Measurements from ENCODE around the gene ZSCAN5A. TPM values are rescaled to one million over a fixed set of nuclear protein-coding genes. Genes with fewer than 3 reads are reported as not detected.
"Not testable (repeated sequence)": the region's sequence is repeated elsewhere in the genome, so short reads cannot be mapped to it uniquely, and the experiment has no call there.

The ZSCAN5A gene
- total RNA-seq, 1 donor from 2014 or later: 13.3 TPM

- intact Hi-C loops (cut with DNase I): no loop called here
- TF ChIP-seq, protein P1, sequence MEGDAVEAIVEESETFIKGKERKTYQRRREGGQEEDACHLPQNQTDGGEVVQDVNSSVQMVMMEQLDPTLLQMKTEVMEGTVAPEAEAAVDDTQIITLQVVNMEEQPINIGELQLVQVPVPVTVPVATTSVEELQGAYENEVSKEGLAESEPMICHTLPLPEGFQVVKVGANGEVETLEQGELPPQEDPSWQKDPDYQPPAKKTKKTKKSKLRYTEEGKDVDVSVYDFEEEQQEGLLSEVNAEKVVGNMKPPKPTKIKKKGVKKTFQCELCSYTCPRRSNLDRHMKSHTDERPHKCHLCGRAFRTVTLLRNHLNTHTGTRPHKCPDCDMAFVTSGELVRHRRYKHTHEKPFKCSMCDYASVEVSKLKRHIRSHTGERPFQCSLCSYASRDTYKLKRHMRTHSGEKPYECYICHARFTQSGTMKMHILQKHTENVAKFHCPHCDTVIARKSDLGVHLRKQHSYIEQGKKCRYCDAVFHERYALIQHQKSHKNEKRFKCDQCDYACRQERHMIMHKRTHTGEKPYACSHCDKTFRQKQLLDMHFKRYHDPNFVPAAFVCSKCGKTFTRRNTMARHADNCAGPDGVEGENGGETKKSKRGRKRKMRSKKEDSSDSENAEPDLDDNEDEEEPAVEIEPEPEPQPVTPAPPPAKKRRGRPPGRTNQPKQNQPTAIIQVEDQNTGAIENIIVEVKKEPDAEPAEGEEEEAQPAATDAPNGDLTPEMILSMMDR (IDR thresholded peaks at IDR 0.05): no peak
- H3K27ac ChIP-seq: no peak overlapping the region
- H3K4me3 ChIP-seq: no peak overlapping the region
- no peak for DNase-seq (ENCODE audit: low spot score in 2 of 2)
- H3K9me3 ChIP-seq: no peaks in the 10 kb centered on the region
- H3K4me1 ChIP-seq: no peaks in the 10 kb centered on the region
- H3K36me3 ChIP-seq: no peaks in the 10 kb centered on the region
- H3K27me3 ChIP-seq: no peaks in the 10 kb centered on the region
Measured at GRCh38 chr19:56211718-56212117, 102.9 kb downstream of the ZSCAN5A start.

GRCh38 chr19:56210036-56210435, 104.6 kb downstream of the ZSCAN5A start:
- H3K27me3 ChIP-seq; H3K4me3 ChIP-seq; H3K27ac ChIP-seq; H3K9me3 ChIP-seq; intact Hi-C loops (cut with DNase I); H3K4me1 ChIP-seq; DNase-seq (ENCODE audit: low spot score in 2 of 2); H3K36me3 ChIP-seq: not testable (repeated sequence)

- no peak overlapping the region for H3K4me3 ChIP-seq
- DNase-seq (ENCODE audit: low spot score in 2 of 2): no peak
- H3K27ac ChIP-seq: no peak overlapping the region
- intact Hi-C loops (cut with DNase I): no loop called here
- no peaks in the 10 kb centered on the region for H3K27me3 ChIP-seq
- no peaks in the 10 kb centered on the region for H3K36me3 ChIP-seq
- no peaks in the 10 kb centered on the region for H3K4me1 ChIP-seq
- no peaks in the 10 kb centered on the region for H3K9me3 ChIP-seq
- TF ChIP-seq, protein P1 (IDR thresholded peaks at IDR 0.05): no peak
Measured at GRCh38 chr19:56209091-56209490, 105.5 kb downstream of the ZSCAN5A start.

GRCh38 chr19:56207581-56207980, 107.1 kb downstream of the ZSCAN5A start:
- not testable (repeated sequence) for H3K4me1 ChIP-seq

GRCh38 chr19:56201973-56202372, 112.7 kb downstream of the ZSCAN5A start, which contains the start of gene ZSCAN5C:
ZSCAN5C (plus strand) TSS chr19:56202273; CDS start chr19:56205914, 3,641 bp downstream.
- no peaks in the 10 kb centered on the region for H3K9me3 ChIP-seq
- no peak within 1 kb of the TSS for H3K4me3 ChIP-seq
- no peaks in the 10 kb centered on the region for H3K36me3 ChIP-seq
- no peak for DNase-seq (ENCODE audit: low spot score in 2 of 2)
- intact Hi-C loops (cut with DNase I): no loop called here
- H3K27ac ChIP-seq: no peak within 1 kb of the TSS
- TF ChIP-seq, protein P1 (IDR thresholded peaks at IDR 0.05): no peak
- H3K4me1 ChIP-seq: no peaks in the 10 kb centered on the region
- H3K27me3 ChIP-seq: no peaks in the 10 kb centered on the region

More at GRCh38 chr19:56207581-56207980, 107.1 kb downstream of the ZSCAN5A start:
- intact Hi-C loops (cut with DNase I); DNase-seq (ENCODE audit: low spot score in 2 of 2); H3K27me3 ChIP-seq; H3K4me3 ChIP-seq; H3K27ac ChIP-seq; H3K36me3 ChIP-seq; H3K9me3 ChIP-seq: not testable (repeated sequence)

DNA sequence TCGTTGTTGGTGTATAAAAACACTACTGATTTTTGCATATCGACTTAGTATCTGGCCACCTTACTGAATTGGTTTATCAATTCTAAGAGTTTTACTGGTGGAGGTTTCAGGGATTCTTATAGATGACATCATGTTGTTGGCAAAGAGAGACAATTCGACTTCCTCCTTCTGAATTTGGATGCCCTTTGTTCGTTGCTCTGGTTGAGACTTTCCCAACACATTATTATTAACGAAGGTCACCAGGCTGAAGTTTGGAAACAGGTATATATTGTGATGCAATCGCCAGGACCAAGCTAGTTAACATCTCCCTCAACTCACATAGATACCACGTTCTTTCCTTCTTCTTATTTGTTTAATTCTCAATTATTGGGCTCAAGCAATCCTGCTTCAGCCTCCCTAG, 115.0 kb downstream of the ZSCAN5A start:
- H3K27ac ChIP-seq: no peak overlapping the region
- intact Hi-C loops (cut with DNase I): no loop called here

GRCh38 chr19:56197646-56198045, 117.0 kb downstream of the ZSCAN5A start, which contains the start of gene ZSCAN5B:
ZSCAN5B (minus strand) TSS chr19:56197783; CDS start chr19:56193052, 4,731 bp downstream.
- DNase-seq (ENCODE audit: low spot score in 2 of 2); H3K27me3 ChIP-seq; H3K9me3 ChIP-seq; H3K36me3 ChIP-seq; H3K4me3 ChIP-seq; intact Hi-C loops (cut with DNase I); H3K4me1 ChIP-seq; H3K27ac ChIP-seq: not testable (repeated sequence)

More for the DNA sequence above, 115.0 kb downstream of the ZSCAN5A start:
- DNase-seq (ENCODE audit: low spot score in 2 of 2): no peak
- H3K9me3 ChIP-seq: no peaks in the 10 kb centered on the region
- H3K4me3 ChIP-seq: no peak overlapping the region
- H3K36me3 ChIP-seq: no peaks in the 10 kb centered on the region
- no peaks in the 10 kb centered on the region for H3K4me1 ChIP-seq
- H3K27me3 ChIP-seq: no peaks in the 10 kb centered on the region
- TF ChIP-seq, protein P1 (IDR thresholded peaks at IDR 0.05): no peak
